Measurements from ENCODE around the gene BNIP3. TPM values are rescaled to one million over a fixed set of nuclear protein-coding genes. Genes with fewer than 3 reads are reported as not detected.
"Not testable (repeated sequence)": the region's sequence is repeated elsewhere in the genome, so short reads cannot be mapped to it uniquely, and the experiment has no call there.

The BNIP3 gene
- total and polyA plus RNA-seq, 4 donors = 55.5 to 78.4 (median 70.6) TPM

- H3K9me3 ChIP-seq (ENCODE audit: control insufficient read depth, insufficient read depth, low read length) = no peaks in the 10 kb centered on the region
- no peak overlapping the region for H3K4me3 ChIP-seq (ENCODE audit: low read depth, low read length)
- 78% methylated on average over 11 of the region's 16 CpGs for WGBS (ENCODE audit: insufficient coverage)
- DNase-seq (ENCODE audit: low read depth in 4 of 6, low spot score in 6 of 6) = peak in 1 of 6 donors; percentile 43
- H3K36me3 ChIP-seq (ENCODE audit: control insufficient read depth, insufficient read depth, low read length) = no peaks in the 10 kb centered on the region
- peaks cover 25% of the 10 kb centered on the region for H3K4me1 ChIP-seq (ENCODE audit: control insufficient read depth, insufficient read depth, low read length)
- no peaks in the 10 kb centered on the region for H3K27me3 ChIP-seq (ENCODE audit: control insufficient read depth, insufficient read depth, low read length)
- no peak overlapping the region for H3K27ac ChIP-seq (ENCODE audit: low read depth, low read length)
Measured at GRCh38 chr10:131996466-131997365, 15.0 kb upstream of the BNIP3 start.

GRCh38 chr10:131994435-131994834, 12.7 kb upstream of the BNIP3 start:
- Histone ChIP-seq H3K9me3 (ENCODE audit: control insufficient read depth, insufficient read depth, low read length) (no peaks in the 10 kb centered on the region), H3K4me1 (ENCODE audit: control insufficient read depth, insufficient read depth, low read length) (peaks cover 25% of the 10 kb centered on the region), H3K27me3 (ENCODE audit: control insufficient read depth, insufficient read depth, low read length) (no peaks in the 10 kb centered on the region), H3K27ac (ENCODE audit: low read depth, low read length) (no peak overlapping the region), H3K36me3 (ENCODE audit: control insufficient read depth, insufficient read depth, low read length) (no peaks in the 10 kb centered on the region), H3K4me3 (ENCODE audit: low read depth, low read length) (no peak overlapping the region)
- WGBS (ENCODE audit: insufficient coverage) = 93% methylated on average over 2 of the region's 3 CpGs
- no peak for DNase-seq (ENCODE audit: low read depth in 4 of 6, low spot score in 6 of 6)

- H3K36me3 ChIP-seq (ENCODE audit: control insufficient read depth, insufficient read depth, low read length) = no peaks in the 10 kb centered on the region
- H3K4me3 ChIP-seq (ENCODE audit: low read depth, low read length) = no peak overlapping the region
- H3K27ac ChIP-seq (ENCODE audit: low read depth, low read length) = no peak overlapping the region
- no peaks in the 10 kb centered on the region for H3K27me3 ChIP-seq (ENCODE audit: control insufficient read depth, insufficient read depth, low read length)
- H3K9me3 ChIP-seq (ENCODE audit: control insufficient read depth, insufficient read depth, low read length) = no peaks in the 10 kb centered on the region
- DNase-seq (ENCODE audit: low read depth in 4 of 6, low spot score in 6 of 6) = no peak
- 75% methylated on average over 11 of the region's 14 CpGs for WGBS (ENCODE audit: insufficient coverage)
- peaks cover 21% of the 10 kb centered on the region for H3K4me1 ChIP-seq (ENCODE audit: control insufficient read depth, insufficient read depth, low read length)
Measured at GRCh38 chr10:131993275-131993674, 11.6 kb upstream of the BNIP3 start.

- H3K27ac ChIP-seq (ENCODE audit: low read depth, low read length) = no peak overlapping the region
- no peaks in the 10 kb centered on the region for H3K9me3 ChIP-seq (ENCODE audit: control insufficient read depth, insufficient read depth, low read length)
- no peaks in the 10 kb centered on the region for H3K27me3 ChIP-seq (ENCODE audit: control insufficient read depth, insufficient read depth, low read length)
- no CpG with 5 or more reads among the region's 3 CpGs for WGBS (ENCODE audit: insufficient coverage)
- no peak for DNase-seq (ENCODE audit: low read depth in 4 of 6, low spot score in 6 of 6)
- no peaks in the 10 kb centered on the region for H3K36me3 ChIP-seq (ENCODE audit: control insufficient read depth, insufficient read depth, low read length)
- H3K4me3 ChIP-seq (ENCODE audit: low read depth, low read length) = no peak overlapping the region
- peaks cover 7% of the 10 kb centered on the region for H3K4me1 ChIP-seq (ENCODE audit: control insufficient read depth, insufficient read depth, low read length)
Measured at GRCh38 chr10:131991726-131992125, 10.0 kb upstream of the BNIP3 start.

GRCh38 chr10:131987786-131988185, 6.1 kb upstream of the BNIP3 start:
- not testable (repeated sequence) for H3K4me3 ChIP-seq (ENCODE audit: low read depth, low read length); DNase-seq (ENCODE audit: low read depth in 4 of 6, low spot score in 6 of 6); H3K27me3 ChIP-seq (ENCODE audit: control insufficient read depth, insufficient read depth, low read length); H3K4me1 ChIP-seq (ENCODE audit: control insufficient read depth, insufficient read depth, low read length); H3K27ac ChIP-seq (ENCODE audit: low read depth, low read length); H3K36me3 ChIP-seq (ENCODE audit: control insufficient read depth, insufficient read depth, low read length); H3K9me3 ChIP-seq (ENCODE audit: control insufficient read depth, insufficient read depth, low read length)
- WGBS (ENCODE audit: insufficient coverage) = no CpG with 5 or more reads among the region's 3 CpGs

- 100% methylated on average over 3 of the region's 5 CpGs for WGBS (ENCODE audit: insufficient coverage)
- H3K36me3 ChIP-seq (ENCODE audit: control insufficient read depth, insufficient read depth, low read length); H3K4me3 ChIP-seq (ENCODE audit: low read depth, low read length); H3K27ac ChIP-seq (ENCODE audit: low read depth, low read length); H3K4me1 ChIP-seq (ENCODE audit: control insufficient read depth, insufficient read depth, low read length); DNase-seq (ENCODE audit: low read depth in 4 of 6, low spot score in 6 of 6); H3K27me3 ChIP-seq (ENCODE audit: control insufficient read depth, insufficient read depth, low read length); H3K9me3 ChIP-seq (ENCODE audit: control insufficient read depth, insufficient read depth, low read length): not testable (repeated sequence)
Measured at GRCh38 chr10:131987301-131987700, 5.6 kb upstream of the BNIP3 start.

GRCh38 chr10:131986851-131987250, 5.1 kb upstream of the BNIP3 start:
- 100% methylated on average over 3 of the region's 7 CpGs for WGBS (ENCODE audit: insufficient coverage)
- DNase-seq (ENCODE audit: low read depth in 4 of 6, low spot score in 6 of 6); H3K4me3 ChIP-seq (ENCODE audit: low read depth, low read length); H3K4me1 ChIP-seq (ENCODE audit: control insufficient read depth, insufficient read depth, low read length); H3K9me3 ChIP-seq (ENCODE audit: control insufficient read depth, insufficient read depth, low read length); H3K27me3 ChIP-seq (ENCODE audit: control insufficient read depth, insufficient read depth, low read length); H3K36me3 ChIP-seq (ENCODE audit: control insufficient read depth, insufficient read depth, low read length); H3K27ac ChIP-seq (ENCODE audit: low read depth, low read length): not testable (repeated sequence)

GRCh38 chr10:131983780-131984179, 2.1 kb upstream of the BNIP3 start:
- Histone ChIP-seq H3K36me3 (ENCODE audit: control insufficient read depth, insufficient read depth, low read length) (no peaks in the 10 kb centered on the region), H3K27ac (ENCODE audit: low read depth, low read length) (no peak overlapping the region), H3K4me1 (ENCODE audit: control insufficient read depth, insufficient read depth, low read length) (peaks cover 29% of the 10 kb centered on the region), H3K27me3 (ENCODE audit: control insufficient read depth, insufficient read depth, low read length) (no peaks in the 10 kb centered on the region), H3K9me3 (ENCODE audit: control insufficient read depth, insufficient read depth, low read length) (no peaks in the 10 kb centered on the region), H3K4me3 (ENCODE audit: low read depth, low read length) (no peak overlapping the region)
- DNase-seq (ENCODE audit: low read depth in 4 of 6, low spot score in 6 of 6) = no peak
- 84% methylated on average over 6 of the region's 6 CpGs for WGBS (ENCODE audit: insufficient coverage)

GRCh38 chr10:131982796-131983195, 1.1 kb upstream of the BNIP3 start:
- H3K4me1 ChIP-seq (ENCODE audit: control insufficient read depth, insufficient read depth, low read length) = peaks cover 29% of the 10 kb centered on the region
- WGBS (ENCODE audit: insufficient coverage) = 66% methylated on average over 21 of the region's 21 CpGs
- H3K9me3 ChIP-seq (ENCODE audit: control insufficient read depth, insufficient read depth, low read length) = no peaks in the 10 kb centered on the region
- DNase-seq (ENCODE audit: low read depth in 4 of 6, low spot score in 6 of 6) = no peak
- no peak overlapping the region for H3K4me3 ChIP-seq (ENCODE audit: low read depth, low read length)
- H3K27ac ChIP-seq (ENCODE audit: low read depth, low read length) = no peak overlapping the region
- H3K27me3 ChIP-seq (ENCODE audit: control insufficient read depth, insufficient read depth, low read length) = no peaks in the 10 kb centered on the region
- H3K36me3 ChIP-seq (ENCODE audit: control insufficient read depth, insufficient read depth, low read length) = no peaks in the 10 kb centered on the region

- peaks cover 2% of the 10 kb centered on the region for H3K36me3 ChIP-seq (ENCODE audit: control insufficient read depth, insufficient read depth, low read length)
- peaks cover 29% of the 10 kb centered on the region for H3K4me1 ChIP-seq (ENCODE audit: control insufficient read depth, insufficient read depth, low read length)
- no peaks in the 10 kb centered on the region for H3K9me3 ChIP-seq (ENCODE audit: control insufficient read depth, insufficient read depth, low read length)
- WGBS (ENCODE audit: insufficient coverage) = under 1% methylated on average over 83 of the region's 83 CpGs
- no peak overlapping the region for H3K27ac ChIP-seq (ENCODE audit: low read depth, low read length)
- no peak for DNase-seq (ENCODE audit: low read depth in 4 of 6, low spot score in 6 of 6)
- H3K27me3 ChIP-seq (ENCODE audit: control insufficient read depth, insufficient read depth, low read length) = no peaks in the 10 kb centered on the region
- peak overlapping the region; percentile 42 for H3K4me3 ChIP-seq (ENCODE audit: low read depth, low read length)
Measured at GRCh38 chr10:131982185-131982756, 548 bp upstream of the BNIP3 start.
